ENCODE data around the gene SLC36A1. TPM values are rescaled to one million over a fixed set of nuclear protein-coding genes. Genes with fewer than 3 reads are reported as not detected.

SLC36A1 gene
- total RNA-seq, 1 experiment from 2014 or later: 15.0 TPM

DNA sequence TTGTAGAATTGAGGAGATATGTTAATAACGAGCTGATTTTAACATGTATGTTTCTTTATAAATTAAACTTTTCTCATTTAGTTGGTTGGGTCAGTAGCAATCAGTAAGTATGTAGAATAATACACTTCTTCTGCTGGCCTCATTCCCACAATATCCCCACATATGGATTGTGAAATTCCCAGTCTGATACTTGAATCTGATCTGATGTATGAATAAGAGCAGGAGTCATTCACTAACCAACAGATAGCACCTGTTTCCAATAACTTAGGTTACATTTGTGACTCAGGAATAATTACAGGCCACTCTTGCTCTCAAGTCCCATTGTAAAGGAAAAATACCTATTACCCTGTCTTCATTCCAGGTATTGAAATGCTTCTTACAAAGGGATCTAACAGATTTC, 23.9 kb downstream of the SLC36A1 start:
- Mint-ChIP-seq H3K27me3 (ENCODE audit: low read depth) (no peaks in the 10 kb centered on the region), H3K4me1 (no peaks in the 10 kb centered on the region), H3K36me3 (ENCODE audit: insufficient read depth in 1 of 3, low read depth in 3 of 3) (peaks cover 10 to 41% (median 24%) of the 10 kb centered on the region in 3 experiments; a peak in 6 of 7 replicates), H3K4me3 (no peak overlapping the region), H3K9me3 (no peaks in the 10 kb centered on the region), H3K27ac (no peak overlapping the region)
- Histone ChIP-seq H3K4me1 (ENCODE audit: insufficient read depth, low read length) (no peaks in the 10 kb centered on the region), H2BK15ac (ENCODE audit: low read depth, low read length) (no peak overlapping the region), H3K4me2 (ENCODE audit: insufficient read depth, insufficient read length, low read length) (no peak overlapping the region), H4K8ac (replicated peaks; ENCODE audit: insufficient read length, low read depth, low read length) (no peak overlapping the region), H3K9ac (ENCODE audit: extremely low read depth, insufficient read length, low read length) (no peak overlapping the region), H3K27me3 (ENCODE audit: insufficient read depth, low read length) (no peaks in the 10 kb centered on the region), H4K5ac (ENCODE audit: insufficient read length, low read depth, low read length) (no peak overlapping the region), H3K9me3 (ENCODE audit: control insufficient read depth, low read depth, low read length) (no peaks in the 10 kb centered on the region), H3K23ac (ENCODE audit: insufficient read length, low read depth, low read length) (no peak overlapping the region), H3K4ac (ENCODE audit: low read depth, low read length) (no peak overlapping the region), H3T11ph (ENCODE audit: low read length) (no peak overlapping the region), H3K27ac (ENCODE audit: insufficient read length, low read depth, low read length) (no peak overlapping the region), H3K79me1 (ENCODE audit: insufficient read depth, low read depth, low read length, poor library complexity, severe bottlenecking) (no peaks in the 10 kb centered on the region), H2AK5ac (ENCODE audit: insufficient read length, low read length) (no peak overlapping the region), H4K91ac (ENCODE audit: insufficient read length, low read depth, low read length) (no peak overlapping the region), H3K18ac (ENCODE audit: insufficient read length, low read depth, low read length) (no peak overlapping the region), H2BK20ac (ENCODE audit: low read depth, low read length, poor library complexity, severe bottlenecking) (no peak overlapping the region), H3K23me2 (ENCODE audit: insufficient read length, low read depth, low read length, poor library complexity, severe bottlenecking) (no peaks in the 10 kb centered on the region), H2AFZ (ENCODE audit: low read length) (no peak overlapping the region), H2BK12ac (ENCODE audit: insufficient read length, low read depth, low read length) (no peak overlapping the region), H3K79me2 (ENCODE audit: insufficient read depth, low read length) (no peaks in the 10 kb centered on the region), H2BK5ac (ENCODE audit: insufficient read length, low read length) (no peak overlapping the region), H3K56ac (ENCODE audit: insufficient read length, low read depth, low read length) (no peak overlapping the region), H2BK120ac (ENCODE audit: low read depth, low read length, poor library complexity, severe bottlenecking) (no peak overlapping the region), H4K20me1 (ENCODE audit: control insufficient read depth, insufficient read depth, insufficient read length) (no peaks in the 10 kb centered on the region), H3K14ac (ENCODE audit: insufficient read depth, low read length) (no peak overlapping the region)
- no peak for DNase-seq
- no CpG with 5 or more reads among the region's 1 CpG for WGBS (ENCODE audit: extremely low coverage, insufficient read length, low lambda C conversion rate)
- TF ChIP-seq, protein P1, sequence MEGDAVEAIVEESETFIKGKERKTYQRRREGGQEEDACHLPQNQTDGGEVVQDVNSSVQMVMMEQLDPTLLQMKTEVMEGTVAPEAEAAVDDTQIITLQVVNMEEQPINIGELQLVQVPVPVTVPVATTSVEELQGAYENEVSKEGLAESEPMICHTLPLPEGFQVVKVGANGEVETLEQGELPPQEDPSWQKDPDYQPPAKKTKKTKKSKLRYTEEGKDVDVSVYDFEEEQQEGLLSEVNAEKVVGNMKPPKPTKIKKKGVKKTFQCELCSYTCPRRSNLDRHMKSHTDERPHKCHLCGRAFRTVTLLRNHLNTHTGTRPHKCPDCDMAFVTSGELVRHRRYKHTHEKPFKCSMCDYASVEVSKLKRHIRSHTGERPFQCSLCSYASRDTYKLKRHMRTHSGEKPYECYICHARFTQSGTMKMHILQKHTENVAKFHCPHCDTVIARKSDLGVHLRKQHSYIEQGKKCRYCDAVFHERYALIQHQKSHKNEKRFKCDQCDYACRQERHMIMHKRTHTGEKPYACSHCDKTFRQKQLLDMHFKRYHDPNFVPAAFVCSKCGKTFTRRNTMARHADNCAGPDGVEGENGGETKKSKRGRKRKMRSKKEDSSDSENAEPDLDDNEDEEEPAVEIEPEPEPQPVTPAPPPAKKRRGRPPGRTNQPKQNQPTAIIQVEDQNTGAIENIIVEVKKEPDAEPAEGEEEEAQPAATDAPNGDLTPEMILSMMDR (conservative IDR thresholded peaks at IDR 0.05): no peak

Measured in H9 (cell line).